HepG2 (cell line): Measurements from ENCODE around the gene MTCH1. TPM values are rescaled to one million over a fixed set of nuclear protein-coding genes. Genes with fewer than 3 reads are reported as not detected.

Experiments
- ELF3 ChIP-seq: IDR thresholded peaks from 2 replicates; pipeline ENCODE4 v1.6.1; 2016; ENCODE audit warnings: missing genetic modification reagents, missing compliant biosample characterization
- HDAC6 ChIP-seq: fragments of 200-600 bp; sonication (generic); IDR thresholded peaks from 2 replicates; pipeline ENCODE4 v1.7.0; 2017; ENCODE audit warnings: mild to moderate bottlenecking, antibody characterized with exemption, low read length, low read depth
- KDM1A ChIP-seq: IDR thresholded peaks from 2 replicates; pipeline ENCODE4 v1.6.1; 2016; ENCODE audit warnings: missing compliant biosample characterization
- KDM5A ChIP-seq: fragments of 200-600 bp; sonication (generic); IDR thresholded peaks from 2 replicates; pipeline ENCODE4 v1.7.0; 2018; ENCODE audit warnings: antibody characterized with exemption, mild to moderate bottlenecking, low read length, borderline replicate concordance
- NR2C2 ChIP-seq: sonication (generic); formaldehyde crosslinking; IDR thresholded peaks from 2 replicates; pipeline ENCODE4 v1.4.0; 2020; ENCODE audit warnings: missing genetic modification reagents, mild to moderate bottlenecking, moderate library complexity, borderline replicate concordance
- SIX4 ChIP-seq: sonication (generic); formaldehyde crosslinking; IDR thresholded peaks from 2 replicates; pipeline ENCODE4 v1.4.0; 2020; ENCODE audit warnings: missing genetic modification reagents
- SP1 ChIP-seq, 2 experiments: fragments of 450-650 bp in 1 of 2; sonication (generic) in 1 of 2; formaldehyde crosslinking in 1 of 2; IDR thresholded peaks; 2 replicates each; pipeline versions ENCODE4 v1.4.0 to v1.6.1; 2016 to 2020; ENCODE audit warnings: missing genetic modification reagents in 1 of 2
- ZC3H4 ChIP-seq: sonication (generic); formaldehyde crosslinking; IDR thresholded peaks from 2 replicates; pipeline ENCODE4 v1.4.0; 2020; ENCODE audit warnings: missing genetic modification reagents, borderline replicate concordance
- ZIK1 ChIP-seq: sonication (generic); formaldehyde crosslinking; IDR thresholded peaks from 2 replicates; pipeline ENCODE4 v1.5.0; 2020; ENCODE audit warnings: mild to moderate bottlenecking, low read depth, missing genetic modification reagents, borderline replicate concordance
- ZNF30 ChIP-seq: sonication (generic); formaldehyde crosslinking; IDR thresholded peaks from 2 replicates; pipeline ENCODE4 v1.5.0; 2020; ENCODE audit warnings: mild to moderate bottlenecking, missing genetic modification reagents
- ZNF547 ChIP-seq: sonication (generic); formaldehyde crosslinking; IDR thresholded peaks from 2 replicates; pipeline ENCODE4 v1.5.1; 2020; ENCODE audit warnings: mild to moderate bottlenecking, missing genetic modification reagents
- ZNF556 ChIP-seq: sonication (generic); formaldehyde crosslinking; IDR thresholded peaks from 2 replicates; pipeline ENCODE4 v1.4.0; 2020; ENCODE audit warnings: mild to moderate bottlenecking, missing genetic modification reagents, borderline replicate concordance
- ZNF598 ChIP-seq: sonication (generic); formaldehyde crosslinking; IDR thresholded peaks from 2 replicates; pipeline ENCODE4 v1.5.1; 2020; ENCODE audit warnings: mild to moderate bottlenecking, missing genetic modification reagents, borderline replicate concordance
- ZNF629 ChIP-seq: sonication (generic); formaldehyde crosslinking; conservative IDR thresholded peaks from 2 replicates; pipeline ENCODE4 v1.5.0; 2020; ENCODE audit warnings: missing genetic modification reagents
- ZNF678 ChIP-seq: sonication (generic); formaldehyde crosslinking; IDR thresholded peaks from 2 replicates; pipeline ENCODE4 v1.4.0; 2020; ENCODE audit warnings: mild to moderate bottlenecking, missing genetic modification reagents
- polyA plus RNA-seq, 8 experiments: library from polyadenylated mRNA; depleted of rRNA in 3 of 8; stranded (reverse) in 7 of 8; unstranded in 1 of 8; fragments of >200 nt; fragmentation: Illumina TruSeq in 4 of 8; extraction: Trizol in 4 of 8; gene quantifications; 2 replicates each; pipeline versions ENCODE4 v1.2.1 to v1.2.3, GENCODE V29; 2011 to 2016; ENCODE audit warnings: low read depth in 4 of 8, missing spikeins in 1 of 8, mixed read lengths in 1 of 8; ENCODE audit not compliant: insufficient read depth in 1 of 8
- total RNA-seq, 5 experiments: library from RNA; depleted of rRNA; stranded (reverse); fragments of >200 nt; fragmentation: Illumina TruSeq; extraction: Trizol; gene quantifications; 2 replicates each; pipeline ENCODE4 v1.2.3, GENCODE V29; 2016; ENCODE audit warnings: low read depth in 1 of 5
- TF ChIP-seq, protein P1 (sequence below): sonication (generic); formaldehyde crosslinking; IDR thresholded peaks from 2 replicates; pipeline ENCODE4 v1.5.1; 2020; ENCODE audit warnings: mild to moderate bottlenecking, missing genetic modification reagents, borderline replicate concordance
- TF ChIP-seq, protein P2 (sequence below): sonication (generic); formaldehyde crosslinking; IDR thresholded peaks from 2 replicates; pipeline ENCODE4 v1.4.0; 2020; ENCODE audit warnings: mild to moderate bottlenecking, low read depth, missing genetic modification reagents
- TF ChIP-seq, protein P3 (sequence below): sonication (generic); formaldehyde crosslinking; IDR thresholded peaks from 2 replicates; pipeline ENCODE4 v1.8.0; 2023; ENCODE audit warnings: mild to moderate bottlenecking, missing genetic modification reagents
- TF ChIP-seq, protein P4 (sequence below): sonication (generic); formaldehyde crosslinking; IDR thresholded peaks from 2 replicates; pipeline ENCODE4 v1.4.0; 2020; ENCODE audit warnings: missing genetic modification reagents, borderline replicate concordance

The MTCH1 gene
- total and polyA plus RNA-seq, 2 of the 13 experiments (the other 11 are each of a cell fraction or from before 2014, with no cell fraction given) = 86.2 to 144 TPM

DNA sequence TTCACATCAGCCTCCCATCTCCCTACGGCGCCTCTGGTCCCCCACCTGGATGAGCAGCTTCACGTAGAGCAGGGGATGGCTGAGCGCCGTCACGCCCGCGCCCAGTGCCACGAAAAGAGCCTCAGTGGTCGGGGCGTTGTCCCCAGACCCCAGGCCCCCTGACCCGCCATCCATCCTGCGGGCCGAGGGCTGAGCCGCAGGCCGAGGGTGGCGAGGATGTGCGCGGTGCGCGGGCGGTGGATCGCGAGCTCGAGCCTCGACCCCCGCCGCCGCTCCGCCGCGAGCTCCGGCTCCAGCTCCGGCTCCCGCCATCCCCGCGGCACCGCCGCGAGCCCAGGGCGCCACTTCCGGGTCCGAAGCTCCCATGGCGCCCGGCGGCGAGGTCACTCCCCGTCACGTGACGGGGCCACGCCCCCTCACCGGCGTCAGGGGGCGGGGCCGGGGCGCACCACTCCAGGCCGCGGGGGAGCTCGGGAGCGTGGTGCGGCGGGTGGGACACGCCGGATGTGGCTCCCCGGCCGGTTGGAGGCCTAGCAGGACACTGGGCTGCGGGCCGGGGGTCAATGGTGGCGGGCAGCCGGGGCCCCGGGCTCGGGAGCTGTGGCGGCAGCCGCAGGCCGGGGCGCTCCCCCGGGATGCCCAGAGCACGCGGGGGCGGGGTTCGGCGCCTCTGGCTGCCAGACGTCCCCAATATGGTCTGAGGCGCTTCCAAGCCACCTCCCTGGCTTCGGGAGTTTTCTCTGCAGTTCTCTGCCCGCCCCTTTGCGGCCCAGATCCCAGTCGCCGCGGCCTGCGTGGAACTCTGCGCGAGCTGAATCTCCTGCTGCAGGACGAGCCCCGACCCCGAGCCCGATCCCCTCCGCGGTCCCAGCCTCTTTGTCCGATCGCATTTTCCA lies at the start of gene MTCH1 (continued):
- TF ChIP-seq SP1 (IDR thresholded peaks at IDR 0.05) (peak; percentile 77; the same call in 1 of the 2 replicates), SP1 (CRISPR knock-in tag; IDR thresholded peaks at IDR 0.05) (peak; percentile 99), ZNF598 (CRISPR knock-in tag) (peak; percentile 8; the same call in 1 of the 2 replicates), KDM5A (peak; percentile 57; the same call in 1 of the 2 replicates), ZNF678 (CRISPR knock-in tag) (0 out of 2 replicates have a peak, but pooled peaks have one; percentile 12), ZIK1 (CRISPR knock-in tag) (peak; percentile 60; the same call in 1 of the 2 replicates), HDAC6 (no peak), ZNF629 (CRISPR knock-in tag) (no peak; the same call in 1 of the 2 replicates), ZC3H4 (CRISPR knock-in tag) (no peak), ZNF547 (peak; percentile 96; the same call in 1 of the 2 replicates), KDM1A (CRISPR knock-in tag) (no peak), NR2C2 (CRISPR knock-in tag) (peak; percentile 97), ELF3 (CRISPR knock-in tag) (peak; percentile 98), ZNF30 (CRISPR knock-in tag) (no peak), ZNF556 (CRISPR knock-in tag) (peak; percentile 94; the same call in 1 of the 2 replicates), SIX4 (peak; percentile 69; the same call in 1 of the 2 replicates)
- TF ChIP-seq, protein P1, sequence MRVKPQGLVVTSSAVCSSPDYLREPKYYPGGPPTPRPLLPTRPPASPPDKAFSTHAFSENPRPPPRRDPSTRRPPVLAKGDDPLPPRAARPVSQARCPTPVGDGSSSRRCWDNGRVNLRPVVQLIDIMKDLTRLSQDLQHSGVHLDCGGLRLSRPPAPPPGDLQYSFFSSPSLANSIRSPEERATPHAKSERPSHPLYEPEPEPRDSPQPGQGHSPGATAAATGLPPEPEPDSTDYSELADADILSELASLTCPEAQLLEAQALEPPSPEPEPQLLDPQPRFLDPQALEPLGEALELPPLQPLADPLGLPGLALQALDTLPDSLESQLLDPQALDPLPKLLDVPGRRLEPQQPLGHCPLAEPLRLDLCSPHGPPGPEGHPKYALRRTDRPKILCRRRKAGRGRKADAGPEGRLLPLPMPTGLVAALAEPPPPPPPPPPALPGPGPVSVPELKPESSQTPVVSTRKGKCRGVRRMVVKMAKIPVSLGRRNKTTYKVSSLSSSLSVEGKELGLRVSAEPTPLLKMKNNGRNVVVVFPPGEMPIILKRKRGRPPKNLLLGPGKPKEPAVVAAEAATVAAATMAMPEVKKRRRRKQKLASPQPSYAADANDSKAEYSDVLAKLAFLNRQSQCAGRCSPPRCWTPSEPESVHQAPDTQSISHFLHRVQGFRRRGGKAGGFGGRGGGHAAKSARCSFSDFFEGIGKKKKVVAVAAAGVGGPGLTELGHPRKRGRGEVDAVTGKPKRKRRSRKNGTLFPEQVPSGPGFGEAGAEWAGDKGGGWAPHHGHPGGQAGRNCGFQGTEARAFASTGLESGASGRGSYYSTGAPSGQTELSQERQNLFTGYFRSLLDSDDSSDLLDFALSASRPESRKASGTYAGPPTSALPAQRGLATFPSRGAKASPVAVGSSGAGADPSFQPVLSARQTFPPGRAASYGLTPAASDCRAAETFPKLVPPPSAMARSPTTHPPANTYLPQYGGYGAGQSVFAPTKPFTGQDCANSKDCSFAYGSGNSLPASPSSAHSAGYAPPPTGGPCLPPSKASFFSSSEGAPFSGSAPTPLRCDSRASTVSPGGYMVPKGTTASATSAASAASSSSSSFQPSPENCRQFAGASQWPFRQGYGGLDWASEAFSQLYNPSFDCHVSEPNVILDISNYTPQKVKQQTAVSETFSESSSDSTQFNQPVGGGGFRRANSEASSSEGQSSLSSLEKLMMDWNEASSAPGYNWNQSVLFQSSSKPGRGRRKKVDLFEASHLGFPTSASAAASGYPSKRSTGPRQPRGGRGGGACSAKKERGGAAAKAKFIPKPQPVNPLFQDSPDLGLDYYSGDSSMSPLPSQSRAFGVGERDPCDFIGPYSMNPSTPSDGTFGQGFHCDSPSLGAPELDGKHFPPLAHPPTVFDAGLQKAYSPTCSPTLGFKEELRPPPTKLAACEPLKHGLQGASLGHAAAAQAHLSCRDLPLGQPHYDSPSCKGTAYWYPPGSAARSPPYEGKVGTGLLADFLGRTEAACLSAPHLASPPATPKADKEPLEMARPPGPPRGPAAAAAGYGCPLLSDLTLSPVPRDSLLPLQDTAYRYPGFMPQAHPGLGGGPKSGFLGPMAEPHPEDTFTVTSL (CRISPR knock-in tag) = no peak
- TF ChIP-seq, protein P2, sequence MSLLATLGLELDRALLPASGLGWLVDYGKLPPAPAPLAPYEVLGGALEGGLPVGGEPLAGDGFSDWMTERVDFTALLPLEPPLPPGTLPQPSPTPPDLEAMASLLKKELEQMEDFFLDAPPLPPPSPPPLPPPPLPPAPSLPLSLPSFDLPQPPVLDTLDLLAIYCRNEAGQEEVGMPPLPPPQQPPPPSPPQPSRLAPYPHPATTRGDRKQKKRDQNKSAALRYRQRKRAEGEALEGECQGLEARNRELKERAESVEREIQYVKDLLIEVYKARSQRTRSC (CRISPR knock-in tag) = peak; percentile 43; the same call in 1 of the 2 replicates
- TF ChIP-seq, protein P3, sequence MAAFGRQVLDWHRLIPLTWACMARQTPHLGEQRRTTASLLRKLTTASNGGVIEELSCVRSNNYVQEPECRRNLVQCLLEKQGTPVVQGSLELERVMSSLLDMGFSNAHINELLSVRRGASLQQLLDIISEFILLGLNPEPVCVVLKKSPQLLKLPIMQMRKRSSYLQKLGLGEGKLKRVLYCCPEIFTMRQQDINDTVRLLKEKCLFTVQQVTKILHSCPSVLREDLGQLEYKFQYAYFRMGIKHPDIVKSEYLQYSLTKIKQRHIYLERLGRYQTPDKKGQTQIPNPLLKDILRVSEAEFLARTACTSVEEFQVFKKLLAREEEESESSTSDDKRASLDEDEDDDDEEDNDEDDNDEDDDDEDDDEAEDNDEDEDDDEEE (CRISPR knock-in tag) = peak; percentile 32; the same call in 1 of the 2 replicates
- TF ChIP-seq, protein P4, sequence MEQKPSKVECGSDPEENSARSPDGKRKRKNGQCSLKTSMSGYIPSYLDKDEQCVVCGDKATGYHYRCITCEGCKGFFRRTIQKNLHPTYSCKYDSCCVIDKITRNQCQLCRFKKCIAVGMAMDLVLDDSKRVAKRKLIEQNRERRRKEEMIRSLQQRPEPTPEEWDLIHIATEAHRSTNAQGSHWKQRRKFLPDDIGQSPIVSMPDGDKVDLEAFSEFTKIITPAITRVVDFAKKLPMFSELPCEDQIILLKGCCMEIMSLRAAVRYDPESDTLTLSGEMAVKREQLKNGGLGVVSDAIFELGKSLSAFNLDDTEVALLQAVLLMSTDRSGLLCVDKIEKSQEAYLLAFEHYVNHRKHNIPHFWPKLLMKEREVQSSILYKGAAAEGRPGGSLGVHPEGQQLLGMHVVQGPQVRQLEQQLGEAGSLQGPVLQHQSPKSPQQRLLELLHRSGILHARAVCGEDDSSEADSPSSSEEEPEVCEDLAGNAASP (CRISPR knock-in tag) = peak; percentile 16; the same call in 1 of the 2 replicates
